Measurements from ENCODE around the gene KCNN1.

GRCh38 chr19:17949956-17950309, 17.0 kb upstream of the KCNN1 start:
- TF ChIP-seq, protein P1, sequence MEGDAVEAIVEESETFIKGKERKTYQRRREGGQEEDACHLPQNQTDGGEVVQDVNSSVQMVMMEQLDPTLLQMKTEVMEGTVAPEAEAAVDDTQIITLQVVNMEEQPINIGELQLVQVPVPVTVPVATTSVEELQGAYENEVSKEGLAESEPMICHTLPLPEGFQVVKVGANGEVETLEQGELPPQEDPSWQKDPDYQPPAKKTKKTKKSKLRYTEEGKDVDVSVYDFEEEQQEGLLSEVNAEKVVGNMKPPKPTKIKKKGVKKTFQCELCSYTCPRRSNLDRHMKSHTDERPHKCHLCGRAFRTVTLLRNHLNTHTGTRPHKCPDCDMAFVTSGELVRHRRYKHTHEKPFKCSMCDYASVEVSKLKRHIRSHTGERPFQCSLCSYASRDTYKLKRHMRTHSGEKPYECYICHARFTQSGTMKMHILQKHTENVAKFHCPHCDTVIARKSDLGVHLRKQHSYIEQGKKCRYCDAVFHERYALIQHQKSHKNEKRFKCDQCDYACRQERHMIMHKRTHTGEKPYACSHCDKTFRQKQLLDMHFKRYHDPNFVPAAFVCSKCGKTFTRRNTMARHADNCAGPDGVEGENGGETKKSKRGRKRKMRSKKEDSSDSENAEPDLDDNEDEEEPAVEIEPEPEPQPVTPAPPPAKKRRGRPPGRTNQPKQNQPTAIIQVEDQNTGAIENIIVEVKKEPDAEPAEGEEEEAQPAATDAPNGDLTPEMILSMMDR (IDR thresholded peaks at IDR 0.05; ENCODE audit: low read length): no peak
- no peak for TF ChIP-seq EZH2 (IDR thresholded peaks at IDR 0.05; ENCODE audit: borderline replicate concordance, low read length)
